ACC112 (cell line): Measurements from ENCODE around the gene PLCB3.

ENCODE experiments used
- H2AFZ ChIP-seq: fragments of 200-600 bp; sonication (generic); one replicate; pipeline ENCODE4 v1.6.0; 2017; ENCODE audit warnings: antibody characterized with exemption, low read length; ENCODE audit not compliant: unreplicated experiment
- H3K27ac ChIP-seq: fragments of 200-600 bp; sonication (generic); 2 replicates; pipeline ENCODE4 v1.5.1; 2014; ENCODE audit warnings: low read depth, mild to moderate bottlenecking, antibody characterized with exemption, low read length, moderate library complexity
- H3K27me3 ChIP-seq: fragments of 200-600 bp; sonication (generic); 2 replicates; pipeline ENCODE4 v1.6.1; 2014; ENCODE audit warnings: mild to moderate bottlenecking, antibody characterized with exemption, low read length, moderate library complexity, mixed read lengths; ENCODE audit not compliant: insufficient read depth
- H3K36me3 ChIP-seq: fragments of 200-600 bp; sonication (generic); 2 replicates; pipeline ENCODE4 v1.6.1; 2016; ENCODE audit warnings: mild to moderate bottlenecking, antibody characterized with exemption, low read length, moderate library complexity, mixed read lengths; ENCODE audit not compliant: insufficient read depth
- H3K4me1 ChIP-seq: fragments of 200-600 bp; sonication (generic); one replicate; pipeline ENCODE4 v1.6.1; 2016; ENCODE audit warnings: low read length, mixed read lengths; ENCODE audit not compliant: insufficient read depth, unreplicated experiment, control insufficient read depth
- H3K4me3 ChIP-seq: fragments of 200-600 bp; sonication (generic); 2 replicates; pipeline ENCODE4 v1.5.1; 2014; ENCODE audit warnings: mild to moderate bottlenecking, low read depth, low read length
- H3K79me2 ChIP-seq: fragments of 200-600 bp; sonication (generic); one replicate; pipeline ENCODE4 v1.6.0; 2016; ENCODE audit warnings: low read length; ENCODE audit not compliant: control insufficient read depth, unreplicated experiment, insufficient read depth

Gene PLCB3

DNA sequence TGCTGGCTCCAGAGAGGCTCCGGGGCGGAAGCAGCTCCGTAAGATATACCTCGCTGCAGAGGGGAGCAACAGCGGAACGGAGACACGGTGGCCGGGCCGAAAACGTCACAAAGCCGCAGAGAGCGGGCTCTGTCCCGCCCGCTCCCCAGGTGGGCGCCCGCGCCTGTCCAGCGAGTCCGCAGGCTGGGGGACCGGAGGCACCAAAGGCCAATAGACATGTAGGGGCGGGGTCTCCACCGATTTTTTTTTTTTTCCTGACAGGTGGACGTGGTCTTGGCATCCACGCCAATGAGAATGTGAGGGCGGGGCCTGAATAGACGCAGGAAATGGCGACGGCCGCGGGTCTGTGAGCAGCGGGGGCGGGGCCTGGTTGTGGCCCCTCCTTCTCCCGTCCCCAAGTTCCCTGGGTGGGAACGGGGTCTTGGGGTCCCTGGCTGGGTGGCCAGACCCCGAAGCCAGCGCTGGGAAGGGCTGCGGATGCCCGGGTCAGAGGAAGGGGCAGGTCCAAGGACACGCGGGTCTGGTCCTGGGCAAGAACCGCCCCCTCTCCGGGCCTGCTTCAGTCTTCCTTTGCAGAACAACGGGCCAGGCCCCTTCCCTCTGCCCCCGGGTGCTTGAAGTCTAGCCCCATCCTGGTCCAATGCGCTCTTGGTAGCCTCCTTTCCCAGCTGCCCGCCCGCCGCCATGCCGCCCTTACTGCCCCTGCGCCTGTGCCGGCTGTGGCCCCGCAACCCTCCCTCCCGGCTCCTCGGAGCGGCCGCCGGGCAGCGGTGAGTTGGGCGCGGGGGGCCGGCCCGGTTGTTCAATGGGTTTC lies 21.0 kb upstream of the PLCB3 start, which contains the start of gene DNAJC4:
Gene DNAJC4, plus strand, starts transcription at position 378 of the 814 bp plus-strand sequence. Its CDS starts 307 bp downstream, at position 685.
- Histone ChIP-seq H2AFZ (peak within 1 kb of the TSS; percentile 70), H3K36me3 (no peaks in the 10 kb centered on the region), H3K4me1 (peaks cover 10% of the 10 kb centered on the region), H3K4me3 (peak within 1 kb of the TSS; percentile 76), H3K27ac (no peak within 1 kb of the TSS), H3K79me2 (peaks cover 20% of the 10 kb centered on the region), H3K27me3 (no peaks in the 10 kb centered on the region)

DNA sequence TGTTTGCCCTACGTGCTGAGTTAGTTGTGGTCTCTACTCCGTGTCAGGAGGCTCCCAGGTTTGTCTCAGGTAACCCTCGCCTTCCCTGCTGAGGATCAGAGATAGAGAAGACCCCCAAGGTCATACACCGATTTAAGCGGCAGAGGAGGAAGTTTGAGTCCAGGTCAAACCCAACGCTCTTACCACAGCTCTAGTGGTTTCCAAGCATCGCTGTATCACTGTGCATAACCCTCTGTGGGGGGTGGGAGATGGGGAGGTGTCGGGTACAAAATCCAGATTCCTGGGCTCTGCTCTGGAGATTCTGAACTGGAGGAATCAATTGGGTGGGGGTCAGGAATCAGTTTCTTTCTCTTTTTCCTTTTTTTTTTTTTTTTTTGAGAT lies 20.4 kb upstream of the PLCB3 start:
- H3K27me3 ChIP-seq: no peaks in the 10 kb centered on the region
- peak overlapping the region; percentile 76 for H3K4me3 ChIP-seq
- peak overlapping the region; percentile 70 for H2AFZ ChIP-seq
- peaks cover 24% of the 10 kb centered on the region for H3K79me2 ChIP-seq
- H3K4me1 ChIP-seq: peaks cover 8% of the 10 kb centered on the region
- no peak overlapping the region for H3K27ac ChIP-seq
- H3K36me3 ChIP-seq: no peaks in the 10 kb centered on the region

DNA sequence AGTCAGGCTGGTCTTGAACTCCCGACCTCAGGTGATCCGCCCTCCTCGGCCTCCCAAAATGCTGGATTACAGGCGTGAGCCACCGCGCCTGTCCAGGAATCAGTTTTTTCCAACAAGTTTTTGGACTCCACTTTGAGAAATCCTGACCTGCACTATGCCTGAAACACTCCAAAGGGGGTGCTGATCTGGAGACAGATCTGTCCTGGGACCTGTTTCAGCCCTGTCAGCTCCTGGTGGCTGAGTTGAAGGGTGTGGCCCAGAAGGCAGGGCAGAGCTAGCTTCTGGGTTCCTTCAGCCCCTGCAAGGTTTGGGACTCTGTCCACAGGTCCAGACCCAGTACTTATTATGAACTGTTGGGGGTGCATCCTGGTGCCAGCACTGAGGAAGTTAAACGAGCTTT lies 19.8 kb upstream of the PLCB3 start:
- Histone ChIP-seq H3K4me3 (no peak overlapping the region; the same call in 1 of the 2 replicates), H3K79me2 (peaks cover 22% of the 10 kb centered on the region), H3K36me3 (no peaks in the 10 kb centered on the region), H3K4me1 (peaks cover 8% of the 10 kb centered on the region), H3K27ac (no peak overlapping the region), H2AFZ (no peak overlapping the region), H3K27me3 (no peaks in the 10 kb centered on the region)

DNA sequence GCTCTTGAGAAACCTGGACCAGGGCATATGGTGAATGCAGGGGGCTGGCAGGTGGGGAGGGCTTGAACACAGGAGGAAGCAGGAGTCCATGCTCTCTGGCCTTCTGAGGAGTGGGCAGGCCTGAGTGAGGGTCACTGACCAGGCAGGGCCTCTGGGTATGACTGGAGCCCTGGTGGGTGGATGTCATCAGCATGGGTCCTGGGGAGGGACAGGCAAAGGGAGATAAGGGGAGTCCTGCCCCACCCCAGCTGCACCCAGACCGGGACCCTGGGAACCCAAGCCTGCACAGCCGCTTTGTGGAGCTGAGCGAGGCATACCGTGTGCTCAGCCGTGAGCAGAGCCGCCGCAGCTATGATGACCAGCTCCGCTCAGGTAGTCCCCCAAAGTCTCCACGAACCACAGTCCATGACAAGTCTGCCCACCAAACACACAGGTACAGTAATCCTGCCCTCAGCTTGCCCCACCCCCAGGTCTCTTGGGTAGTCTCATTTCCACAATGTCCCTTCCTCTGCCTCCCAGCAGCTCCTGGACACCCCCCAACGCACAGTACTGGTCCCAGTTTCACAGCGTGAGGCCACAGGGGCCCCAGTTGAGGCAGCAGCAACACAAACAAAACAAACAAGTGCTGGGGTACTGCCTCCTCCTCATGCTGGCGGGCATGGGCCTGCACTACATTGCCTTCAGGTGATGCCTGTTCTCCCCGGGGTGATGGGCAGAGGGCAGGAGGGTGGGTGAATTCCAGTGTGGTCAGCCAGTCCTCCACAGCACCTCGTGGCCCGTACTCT lies 19.0 kb upstream of the PLCB3 start:
- Histone ChIP-seq H2AFZ (no peak overlapping the region), H3K79me2 (peaks cover 13% of the 10 kb centered on the region), H3K27ac (no peak overlapping the region), H3K27me3 (no peaks in the 10 kb centered on the region), H3K4me1 (peaks cover 7% of the 10 kb centered on the region), H3K4me3 (no peak overlapping the region), H3K36me3 (no peaks in the 10 kb centered on the region)

DNA sequence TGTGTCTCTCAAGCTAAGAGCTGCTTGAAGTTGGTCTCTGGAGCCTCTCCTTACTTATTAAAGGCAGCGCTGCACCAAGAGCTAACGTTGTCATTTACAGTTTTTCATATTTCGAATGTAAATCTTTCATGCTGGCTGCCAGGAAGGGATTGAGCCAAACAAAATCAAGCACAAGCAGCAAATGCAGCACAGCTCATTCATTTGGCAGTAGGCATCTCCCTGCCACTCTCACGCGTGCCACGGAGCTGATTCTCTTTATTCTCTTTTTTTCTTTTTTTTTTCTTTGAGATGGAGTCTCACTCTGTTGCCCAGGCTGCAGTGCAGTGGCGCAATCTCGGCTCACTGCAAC lies 18.4 kb upstream of the PLCB3 start:
- Histone ChIP-seq H3K27me3 (no peaks in the 10 kb centered on the region), H3K4me1 (peaks cover 4% of the 10 kb centered on the region), H3K79me2 (peaks cover 11% of the 10 kb centered on the region), H3K27ac (no peak overlapping the region), H3K4me3 (no peak overlapping the region), H2AFZ (no peak overlapping the region), H3K36me3 (no peaks in the 10 kb centered on the region)

DNA sequence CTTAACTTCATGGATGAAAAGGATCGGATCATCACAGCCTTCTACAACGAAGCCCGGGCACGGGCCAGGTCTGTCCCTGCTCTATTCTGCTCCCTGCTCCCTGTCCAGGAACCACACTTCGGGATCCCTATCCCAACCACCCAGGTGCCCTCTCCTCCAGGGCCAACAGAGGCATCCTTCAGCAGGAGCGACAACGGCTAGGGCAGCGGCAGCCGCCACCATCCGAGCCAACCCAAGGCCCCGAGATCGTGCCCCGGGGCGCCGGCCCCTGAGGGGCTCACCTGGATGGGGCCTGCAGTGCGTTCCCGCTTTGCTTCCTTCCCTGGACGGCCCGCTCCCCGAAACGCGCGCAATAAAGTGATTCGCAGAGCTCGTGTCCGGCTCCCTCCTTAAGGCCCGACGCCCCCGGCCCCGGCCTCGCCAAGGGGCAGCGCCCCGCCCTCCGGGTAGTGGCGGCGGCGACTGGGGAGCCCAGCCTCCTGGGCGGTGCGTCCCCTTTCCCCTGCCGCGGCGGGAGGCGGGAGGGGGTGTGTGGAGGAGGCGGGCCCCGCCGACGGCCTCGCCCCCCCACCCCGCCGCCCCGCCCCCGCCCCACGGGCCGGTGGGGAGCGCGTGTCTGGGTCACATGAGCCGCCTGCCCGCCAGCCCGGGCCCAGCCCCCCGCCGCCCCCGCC lies 17.3 kb upstream of the PLCB3 start, which contains the start of gene VEGFB:
Gene VEGFB, plus strand, starts transcription at position 672 of the 674 bp plus-strand sequence. CDS start 250 bp downstream, outside the sequence.
- H3K36me3 ChIP-seq: no peaks in the 10 kb centered on the region
- H3K79me2 ChIP-seq: peaks cover 11% of the 10 kb centered on the region
- H3K4me3 ChIP-seq: peak within 1 kb of the TSS; percentile 88
- no peaks in the 10 kb centered on the region for H3K27me3 ChIP-seq
- no peak within 1 kb of the TSS for H2AFZ ChIP-seq
- H3K4me1 ChIP-seq: peaks cover 4% of the 10 kb centered on the region
- H3K27ac ChIP-seq: no peak within 1 kb of the TSS

DNA sequence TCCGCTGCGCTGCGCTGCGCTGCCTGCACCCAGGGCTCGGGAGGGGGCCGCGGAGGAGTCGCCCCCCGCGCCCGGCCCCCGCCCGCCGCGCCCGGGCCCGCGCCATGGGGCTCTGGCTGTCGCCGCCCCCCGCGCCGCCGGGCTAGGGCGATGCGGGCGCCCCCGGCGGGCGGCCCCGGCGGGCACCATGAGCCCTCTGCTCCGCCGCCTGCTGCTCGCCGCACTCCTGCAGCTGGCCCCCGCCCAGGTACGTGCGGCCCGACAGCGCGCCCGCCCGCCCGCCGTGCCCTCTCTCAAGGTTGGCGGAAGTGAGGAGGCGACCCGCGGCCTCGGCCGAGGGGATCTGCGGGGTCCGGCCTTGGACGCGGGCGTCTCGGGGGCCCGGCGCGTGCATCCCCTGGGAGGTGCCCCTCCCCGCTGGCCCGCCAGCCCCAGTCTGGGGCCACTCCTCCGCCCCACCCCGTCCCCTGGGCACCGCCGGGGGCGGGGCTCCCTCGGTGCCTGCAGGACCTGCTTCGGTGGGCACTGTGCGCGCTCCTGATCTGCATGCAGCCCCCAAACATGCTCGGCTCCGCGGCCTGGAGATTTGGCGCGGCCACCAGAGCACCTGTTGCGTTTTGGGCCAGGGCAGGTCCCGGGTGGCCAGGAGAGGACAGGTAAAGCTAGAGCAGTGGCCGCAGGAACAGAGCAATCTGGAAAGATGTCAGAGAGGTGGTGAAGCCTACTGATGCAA lies 16.5 kb upstream of the PLCB3 start:
- peaks cover 11% of the 10 kb centered on the region for H3K79me2 ChIP-seq
- no peaks in the 10 kb centered on the region for H3K27me3 ChIP-seq
- H3K4me1 ChIP-seq: peaks cover 4% of the 10 kb centered on the region
- H3K27ac ChIP-seq: no peak overlapping the region
- H3K4me3 ChIP-seq: peak overlapping the region; percentile 84
- H2AFZ ChIP-seq: no peak overlapping the region
- no peaks in the 10 kb centered on the region for H3K36me3 ChIP-seq

DNA sequence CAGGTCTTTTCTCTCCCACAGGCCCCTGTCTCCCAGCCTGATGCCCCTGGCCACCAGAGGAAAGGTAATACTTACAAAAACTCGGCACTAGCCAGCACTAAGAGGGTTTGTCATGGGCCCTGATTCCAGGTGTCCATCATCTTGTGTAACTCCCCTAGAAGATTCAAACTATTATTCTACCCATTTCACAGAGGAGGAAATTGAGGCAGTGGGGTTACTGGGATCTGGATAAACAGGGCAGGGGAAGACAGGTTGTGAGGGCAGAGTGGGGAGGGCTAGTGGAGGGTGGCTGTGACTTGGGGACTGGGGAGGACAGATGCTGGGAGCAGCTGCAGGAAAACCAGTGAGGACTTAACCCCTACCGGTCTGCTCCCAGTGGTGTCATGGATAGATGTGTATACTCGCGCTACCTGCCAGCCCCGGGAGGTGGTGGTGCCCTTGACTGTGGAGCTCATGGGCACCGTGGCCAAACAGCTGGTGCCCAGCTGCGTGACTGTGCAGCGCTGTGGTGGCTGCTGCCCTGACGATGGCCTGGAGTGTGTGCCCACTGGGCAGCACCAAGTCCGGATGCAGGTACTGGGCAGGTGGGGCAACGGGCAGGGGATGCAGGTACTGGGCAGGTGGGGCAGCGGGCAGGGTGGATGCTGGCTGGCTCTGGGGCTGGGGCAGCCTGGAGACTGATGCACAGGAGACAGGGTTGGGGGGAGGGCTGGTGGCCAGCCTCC lies 15.7 kb upstream of the PLCB3 start:
- no peaks in the 10 kb centered on the region for H3K27me3 ChIP-seq
- H3K36me3 ChIP-seq: no peaks in the 10 kb centered on the region
- peaks cover 11% of the 10 kb centered on the region for H3K79me2 ChIP-seq
- peak overlapping the region; percentile 84 for H3K4me3 ChIP-seq
- no peak overlapping the region for H3K27ac ChIP-seq
- H2AFZ ChIP-seq: no peak overlapping the region
- peaks cover 11% of the 10 kb centered on the region for H3K4me1 ChIP-seq

DNA sequence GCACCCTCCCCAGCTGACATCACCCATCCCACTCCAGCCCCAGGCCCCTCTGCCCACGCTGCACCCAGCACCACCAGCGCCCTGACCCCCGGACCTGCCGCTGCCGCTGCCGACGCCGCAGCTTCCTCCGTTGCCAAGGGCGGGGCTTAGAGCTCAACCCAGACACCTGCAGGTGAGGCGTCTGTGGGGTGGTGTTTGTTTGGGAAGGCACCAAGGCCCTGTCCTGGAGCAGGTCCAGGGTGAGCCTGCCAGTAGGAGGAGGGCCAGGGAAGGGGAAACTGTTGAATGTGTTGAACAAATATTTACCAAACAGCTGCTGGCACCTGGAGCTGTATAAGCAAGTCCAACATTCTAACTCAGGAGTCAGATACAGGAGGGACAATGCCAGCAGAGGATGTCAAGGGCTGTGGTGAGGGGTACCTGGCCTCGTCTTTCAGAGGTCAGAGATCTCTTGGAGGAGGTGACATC lies 13.8 kb upstream of the PLCB3 start:
- no peak overlapping the region for H3K4me3 ChIP-seq
- H3K27me3 ChIP-seq: no peaks in the 10 kb centered on the region
- peaks cover 17% of the 10 kb centered on the region for H3K79me2 ChIP-seq
- H3K27ac ChIP-seq: no peak overlapping the region
- no peaks in the 10 kb centered on the region for H3K36me3 ChIP-seq
- peaks cover 15% of the 10 kb centered on the region for H3K4me1 ChIP-seq
- no peak overlapping the region for H2AFZ ChIP-seq
